OCI-LY3 (cell line): ENCODE measurements around the gene LHX1.

Experiments
- H2AFZ ChIP-seq: fragments of 200-600, 300-600 bp; shearing (Covaris generic); 2 replicates; pipeline ENCODE4 v1.6.0; 2014; ENCODE audit warnings: antibody characterized with exemption, low read depth, low read length
- H3K27ac ChIP-seq: fragments of 200-600, 300-600 bp; sonication (generic); 2 replicates; pipeline ENCODE4 v1.5.1; 2014; ENCODE audit warnings: mild to moderate bottlenecking, low read length, moderate library complexity, mixed read lengths
- H3K27me3 ChIP-seq: fragments of 200-600, 300-600 bp; sonication (generic); 2 replicates; pipeline ENCODE4 v1.6.1; 2014; ENCODE audit warnings: low read depth, low read length, mixed read lengths
- H3K36me3 ChIP-seq: fragments of 200-600, 300-600 bp; sonication (generic); replicated peaks from 2 replicates; pipeline ENCODE3; 2014; ENCODE audit warnings: low read depth, low read length, mixed read lengths
- H3K4me1 ChIP-seq: fragments of 300-600, 200-600 bp; sonication (generic); 2 replicates; pipeline ENCODE4 v1.6.1; 2014; ENCODE audit warnings: low read length, mixed read lengths
- H3K4me2 ChIP-seq: fragments of 200-600, 300-600 bp; sonication (generic); 2 replicates; pipeline ENCODE4 v1.6.1; 2014; ENCODE audit warnings: low read length, mixed read lengths
- H3K4me3 ChIP-seq: fragments of 300-600, 200-600 bp; sonication (generic); 2 replicates; pipeline ENCODE4 v1.5.1; 2014; ENCODE audit warnings: antibody characterized with exemption, mild to moderate bottlenecking, low read length, moderate library complexity
- H3K79me2 ChIP-seq: fragments of 300-600, 200-600 bp; shearing (Covaris generic); 2 replicates; pipeline ENCODE4 v1.6.1; 2014; ENCODE audit warnings: mild to moderate bottlenecking, low read length, mixed read lengths
- H3K9ac ChIP-seq: fragments of 300-600, 200-600 bp; shearing (Covaris generic); 2 replicates; pipeline ENCODE4 v1.6.0; 2014; ENCODE audit warnings: mild to moderate bottlenecking, low read length, moderate library complexity
- H3K9me3 ChIP-seq: fragments of 200-600, 300-600 bp; shearing (Covaris generic); 2 replicates; pipeline ENCODE4 v1.6.1; 2014; ENCODE audit warnings: low read length, mixed read lengths; ENCODE audit not compliant: insufficient read depth
- H4K20me1 ChIP-seq: fragments of 200-600, 300-600 bp; sonication (generic); 2 replicates; pipeline ENCODE4 v1.6.1; 2016; ENCODE audit warnings: low read length, mixed read lengths; ENCODE audit not compliant: insufficient read depth
- EZH2phosphoT487 ChIP-seq: fragments of 200-600 bp; shearing (Covaris generic); IDR thresholded peaks from 2 replicates; pipeline ENCODE4 v1.6.1; 2018; ENCODE audit warnings: antibody characterized with exemption, mixed run types, low read depth
- TF ChIP-seq, protein P1 (sequence below): fragments of 200-600, 300-600 bp; sonication (generic); IDR thresholded peaks from 2 replicates; pipeline ENCODE4 v1.5.1; 2014; ENCODE audit warnings: antibody characterized with exemption, low read length, low read depth

LHX1 gene

DNA sequence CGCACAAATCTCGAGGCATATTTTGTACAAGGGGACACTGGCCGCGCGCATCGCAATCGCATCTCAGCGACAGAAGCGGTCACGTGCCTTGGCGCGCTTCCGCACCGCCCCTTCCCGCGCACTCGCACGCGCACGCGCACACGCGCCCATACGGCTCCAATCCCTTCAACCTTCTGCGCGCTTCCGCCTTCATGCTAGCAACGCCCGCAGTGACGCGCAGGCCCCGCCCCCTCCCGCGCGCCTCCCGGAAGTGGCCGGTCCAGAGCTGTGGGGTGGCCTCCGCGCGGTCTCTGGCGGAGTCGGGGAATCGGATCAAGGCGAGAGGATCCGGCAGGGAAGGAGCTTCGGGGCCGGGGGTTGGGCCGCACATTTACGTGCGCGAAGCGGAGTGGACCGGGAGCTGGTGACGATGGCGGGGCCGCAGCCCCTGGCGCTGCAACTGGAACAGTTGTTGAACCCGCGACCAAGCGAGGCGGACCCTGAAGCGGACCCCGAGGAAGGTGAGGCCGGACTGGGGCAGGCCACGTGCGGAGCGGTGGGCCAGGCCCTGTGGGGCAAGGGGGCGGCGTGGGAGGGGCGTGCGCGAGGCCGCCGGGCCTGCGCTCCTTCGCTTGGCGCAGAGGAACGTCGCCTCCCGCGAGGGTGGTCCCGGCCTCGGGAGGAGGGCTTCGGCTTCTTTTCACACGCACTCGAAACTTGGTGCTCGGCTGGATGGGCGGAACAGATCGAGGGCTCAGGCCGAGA is 11.6 kb downstream of the LHX1 start, which contains the start of gene AATF:
Gene AATF, plus strand, starts transcription at position 238 of the 744 bp plus-strand sequence. Its CDS starts 172 bp downstream, at position 410.
- peaks cover 28% of the 10 kb centered on the region for H3K36me3 ChIP-seq
- H3K4me2 ChIP-seq: peak within 1 kb of the TSS; percentile 85
- H4K20me1 ChIP-seq: 0 out of 2 replicates have a peak, but pooled peaks cover 7% of the 10 kb centered on the region
- peak within 1 kb of the TSS; percentile 91 for H3K4me3 ChIP-seq
- peak within 1 kb of the TSS; percentile 92 for H3K9ac ChIP-seq
- TF ChIP-seq, protein P1, sequence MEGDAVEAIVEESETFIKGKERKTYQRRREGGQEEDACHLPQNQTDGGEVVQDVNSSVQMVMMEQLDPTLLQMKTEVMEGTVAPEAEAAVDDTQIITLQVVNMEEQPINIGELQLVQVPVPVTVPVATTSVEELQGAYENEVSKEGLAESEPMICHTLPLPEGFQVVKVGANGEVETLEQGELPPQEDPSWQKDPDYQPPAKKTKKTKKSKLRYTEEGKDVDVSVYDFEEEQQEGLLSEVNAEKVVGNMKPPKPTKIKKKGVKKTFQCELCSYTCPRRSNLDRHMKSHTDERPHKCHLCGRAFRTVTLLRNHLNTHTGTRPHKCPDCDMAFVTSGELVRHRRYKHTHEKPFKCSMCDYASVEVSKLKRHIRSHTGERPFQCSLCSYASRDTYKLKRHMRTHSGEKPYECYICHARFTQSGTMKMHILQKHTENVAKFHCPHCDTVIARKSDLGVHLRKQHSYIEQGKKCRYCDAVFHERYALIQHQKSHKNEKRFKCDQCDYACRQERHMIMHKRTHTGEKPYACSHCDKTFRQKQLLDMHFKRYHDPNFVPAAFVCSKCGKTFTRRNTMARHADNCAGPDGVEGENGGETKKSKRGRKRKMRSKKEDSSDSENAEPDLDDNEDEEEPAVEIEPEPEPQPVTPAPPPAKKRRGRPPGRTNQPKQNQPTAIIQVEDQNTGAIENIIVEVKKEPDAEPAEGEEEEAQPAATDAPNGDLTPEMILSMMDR: no peak
- no peak for TF ChIP-seq EZH2phosphoT487
- H3K9me3 ChIP-seq: no peaks in the 10 kb centered on the region
- peaks cover 20% of the 10 kb centered on the region for H3K27me3 ChIP-seq
- peaks cover 45% of the 10 kb centered on the region for H3K79me2 ChIP-seq
- peaks cover 15% of the 10 kb centered on the region for H3K4me1 ChIP-seq
- peak within 1 kb of the TSS; percentile 63 for H3K27ac ChIP-seq
- peak within 1 kb of the TSS; percentile 78 for H2AFZ ChIP-seq

- peaks cover 45% of the 10 kb centered on the region for H3K79me2 ChIP-seq
- H3K36me3 ChIP-seq: peaks cover 33% of the 10 kb centered on the region
These were observed 12.2 kb downstream of the LHX1 start for GRCh38 chr17:36949461-36949927.

DNA sequence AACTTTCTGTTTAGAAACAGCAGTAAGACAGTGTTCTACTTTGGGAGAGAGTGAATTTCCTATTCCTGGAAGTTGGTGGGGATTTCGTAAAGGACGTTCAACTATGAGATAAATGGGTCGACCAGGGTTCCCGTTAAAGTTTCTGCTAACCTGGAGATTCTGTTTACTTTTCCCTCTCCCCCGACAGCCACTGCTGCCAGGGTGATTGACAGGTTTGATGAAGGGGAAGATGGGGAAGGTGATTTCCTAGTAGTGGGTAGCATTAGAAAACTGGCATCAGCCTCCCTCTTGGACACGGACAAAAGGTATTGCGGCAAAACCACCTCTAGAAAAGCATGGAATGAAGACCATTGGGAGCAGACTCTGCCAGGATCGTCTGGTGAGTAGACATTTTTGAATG is 12.8 kb downstream of the LHX1 start:
- Histone ChIP-seq H3K27me3 (peaks cover 9% of the 10 kb centered on the region), H3K27ac (no peak overlapping the region), H3K9ac (peak overlapping the region; percentile 92), H3K4me2 (peak overlapping the region; percentile 79), H3K79me2 (peaks cover 46% of the 10 kb centered on the region), H3K4me3 (peak overlapping the region; percentile 91), H3K36me3 (peaks cover 36% of the 10 kb centered on the region), H4K20me1 (0 out of 2 replicates have a peak, but pooled peaks cover 7% of the 10 kb centered on the region), H3K9me3 (no peaks in the 10 kb centered on the region), H3K4me1 (peaks cover 15% of the 10 kb centered on the region), H2AFZ (no peak overlapping the region)
- no peak for TF ChIP-seq EZH2phosphoT487
- TF ChIP-seq, protein P1: no peak

More at GRCh38 chr17:36949461-36949927, 12.2 kb downstream of the LHX1 start:
- H3K9ac ChIP-seq: peak overlapping the region; percentile 92
- peak overlapping the region; percentile 63 for H3K27ac ChIP-seq
- peak overlapping the region; percentile 91 for H3K4me3 ChIP-seq
- H4K20me1 ChIP-seq: 0 out of 2 replicates have a peak, but pooled peaks cover 7% of the 10 kb centered on the region
- H2AFZ ChIP-seq: peak overlapping the region; percentile 8; the same call in 1 of the 2 replicates
- TF ChIP-seq EZH2phosphoT487: no peak
- TF ChIP-seq, protein P1: no peak
- peaks cover 14% of the 10 kb centered on the region for H3K27me3 ChIP-seq
- peaks cover 15% of the 10 kb centered on the region for H3K4me1 ChIP-seq
- no peaks in the 10 kb centered on the region for H3K9me3 ChIP-seq
- H3K4me2 ChIP-seq: peak overlapping the region; percentile 79

DNA sequence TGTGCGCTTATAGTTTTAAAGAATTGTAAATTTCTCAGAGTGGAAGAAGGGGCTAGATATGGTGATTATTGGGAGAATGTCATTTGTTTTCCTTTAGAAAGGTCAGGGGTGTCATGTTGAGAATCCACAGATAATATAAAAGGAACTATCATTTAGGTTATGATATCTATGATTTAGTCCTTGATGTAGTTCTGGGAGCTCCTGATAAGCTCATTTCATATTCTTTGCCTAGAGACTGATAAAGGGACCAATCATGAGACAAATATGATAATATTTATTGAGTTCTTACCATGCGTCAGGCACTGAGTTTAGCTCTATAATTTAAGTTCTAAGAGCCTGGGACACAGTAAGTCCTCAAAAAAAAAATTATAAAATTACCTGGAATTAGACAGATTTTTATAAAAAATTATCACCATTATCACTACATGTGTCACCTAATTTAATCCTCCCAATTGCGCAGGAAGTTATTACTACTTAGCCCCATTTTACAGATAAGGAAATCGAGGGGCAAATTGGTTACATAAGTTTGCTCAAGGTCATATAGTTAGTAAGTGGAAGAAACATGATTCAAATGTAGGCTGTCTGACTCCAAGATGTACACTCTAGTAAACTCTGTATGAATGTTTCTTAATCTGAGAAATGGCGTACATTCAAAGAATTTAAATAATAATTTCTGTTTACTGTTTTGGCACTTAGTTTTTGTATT is 14.0 kb downstream of the LHX1 start:
- Histone ChIP-seq H3K79me2 (peaks cover 55% of the 10 kb centered on the region), H2AFZ (no peak overlapping the region), H4K20me1 (0 out of 2 replicates have a peak, but pooled peaks cover 7% of the 10 kb centered on the region), H3K27ac (no peak overlapping the region), H3K36me3 (peaks cover 45% of the 10 kb centered on the region), H3K27me3 (no peaks in the 10 kb centered on the region), H3K4me2 (no peak overlapping the region), H3K4me3 (no peak overlapping the region), H3K4me1 (peaks cover 15% of the 10 kb centered on the region), H3K9ac (no peak overlapping the region), H3K9me3 (no peaks in the 10 kb centered on the region)
- TF ChIP-seq, protein P1: no peak
- TF ChIP-seq EZH2phosphoT487: no peak
